Heart right ventricle (tissue), 16 donors: Measurements from ENCODE around the gene SLC39A11. TPM values are rescaled to one million over a fixed set of nuclear protein-coding genes. Genes with fewer than 3 reads are reported as not detected.

Experiments used
- ATAC-seq, 8 donors: fragments of 200-7000 bp; cut with Tn5 transposase; one replicate each; pipeline ENCODE4 v1.9.1; 2020; ENCODE audit warnings: mild to moderate bottlenecking in 8 of 8, moderate library complexity in 8 of 8, moderate number of reproducible peaks in 1 of 8
- DNase-seq, 2 donors: peaks; one replicate each; pipeline ENCODE4 v3.0.0-alpha.2; 2020
- H3K27ac ChIP-seq, 10 donors: fragments of 200-600 bp; sonication (generic) in 2 of 10; one replicate each; pipeline versions ENCODE4 v1.5.0 to v1.8.0; 2020 to 2022; ENCODE audit warnings: mild to moderate bottlenecking in 3 of 10
- H3K27me3 ChIP-seq, 7 donors: fragments of 200-600 bp; one replicate each; pipeline ENCODE4 v1.8.0; 2021 to 2022; ENCODE audit warnings: mild to moderate bottlenecking in 2 of 7
- H3K36me3 ChIP-seq, 9 donors: fragments of 200-600 bp; sonication (generic) in 1 of 9; one replicate each; pipeline versions ENCODE4 v1.5.0 to v1.8.0; 2020 to 2022; ENCODE audit warnings: mild to moderate bottlenecking in 2 of 9
- H3K4me1 ChIP-seq, 9 donors: fragments of 200-600 bp; sonication (generic) in 1 of 9; one replicate each; pipeline versions ENCODE4 v1.5.0 to v1.8.0; 2020 to 2022; ENCODE audit warnings: mild to moderate bottlenecking in 4 of 9
- H3K4me3 ChIP-seq, 10 donors: fragments of 200-600 bp; sonication (generic) in 2 of 10; one replicate each; pipeline versions ENCODE4 v1.5.0 to v1.8.0; 2020 to 2022; ENCODE audit warnings: mild to moderate bottlenecking in 7 of 10, moderate library complexity in 2 of 10
- H3K9me3 ChIP-seq, 11 donors: fragments of 200-600 bp in 10 of 11; sonication (generic) in 2 of 11; one replicate each; pipeline versions ENCODE4 v1.5.0 to v1.8.0; 2013 to 2022; ENCODE audit warnings: mild to moderate bottlenecking in 2 of 11, control low read depth in 1 of 11, moderate library complexity in 1 of 11
- CTCF ChIP-seq, 9 donors: fragments of 200-600 bp; sonication (generic) in 2 of 9; IDR thresholded peaks; one replicate each; pipeline versions ENCODE4 v1.5.0 to v1.8.0; 2021 to 2022; ENCODE audit warnings: antibody characterized with exemption in 9 of 9, mild to moderate bottlenecking in 5 of 9, moderate library complexity in 1 of 9
- WGBS, 2 donors: extraction: QIAGEN DNeasy Blood & Tissue Kit; methylation state at CpG; one replicate each; pipeline ENCODE4 v1.1.7; 2013; ENCODE audit warnings: inconsistent platforms in 1 of 2; 5-methylcytosine and 5-hydroxymethylcytosine counted together
- intact Hi-C, 10 donors: fragments of 100-400 bp; cut with DNase I; formaldehyde crosslinking; loops; one replicate each; pipeline versions ENCODE4 v1.11.1 to v1.14.2; 2022
- polyA plus RNA-seq, 2 donors: library from polyadenylated mRNA; stranded (reverse); fragments of 200-250 nt; gene quantifications; one replicate each; pipeline ENCODE4 v1.2.3, GENCODE V29; 2013
- total RNA-seq, 10 donors: library from RNA; stranded (reverse); fragmentation: NEBNext Ultra II Directional in 3 of 10; extraction: Animal tissue kit (Norgen Biotek cat#: 25700) in 3 of 10; gene quantifications; one replicate each; pipeline versions ENCODE4 v1.2.1 to v1.2.4, GENCODE V29; 2021 to 2023
- donor health status: Arrhythmogenic right ventricular cardiomyopathy.
- donor health status: ischemic (EF 13 %, LVEDD 7.1; RV severe dilation, severe dysfunction).
- donor health status: healthy with polysubstance abuse.
- donor health status: DM: no; HTN: yes; CAD: no.
- donor health status: DM: no; HTN: no; CAD: no.
- donor health status: ischemic (EF 25% LVEDD 6.9; RV normal size, moderate dysfunction).
- donor health status: ischemic (EF 25% LVEDD 5.7; RV mildly dilated, moderate dysfunction).
- donor health status: healthy.
- donor health status: DM: yes; HTN: yes; CAD: no.
- donor health status: Ischemic cardiomyopathy.
- donor health status: ischemic (EF 35%, LVEDD 5.7; RV mildly dilated, moderate dysfunction).
- donor health status: nonischemic (EF 11% LVEDD 7.7; RV severe dilation, severe dysfunction).
- donor health status: DM: yes; HTN: yes; CAD: no.
- donor health status: PGD.
- donor health status: ischemic (EF 29% LVEDD 5.4; RV normal size, mild dysfunction).
- donor health status: nonischemic (EF 23%, LVEDD 6.1; RV moderate dilation, normal function).

The SLC39A11 gene
- total and polyA plus RNA-seq, 12 donors: 2.4 to 11.3 (median 6.4) TPM

DNA sequence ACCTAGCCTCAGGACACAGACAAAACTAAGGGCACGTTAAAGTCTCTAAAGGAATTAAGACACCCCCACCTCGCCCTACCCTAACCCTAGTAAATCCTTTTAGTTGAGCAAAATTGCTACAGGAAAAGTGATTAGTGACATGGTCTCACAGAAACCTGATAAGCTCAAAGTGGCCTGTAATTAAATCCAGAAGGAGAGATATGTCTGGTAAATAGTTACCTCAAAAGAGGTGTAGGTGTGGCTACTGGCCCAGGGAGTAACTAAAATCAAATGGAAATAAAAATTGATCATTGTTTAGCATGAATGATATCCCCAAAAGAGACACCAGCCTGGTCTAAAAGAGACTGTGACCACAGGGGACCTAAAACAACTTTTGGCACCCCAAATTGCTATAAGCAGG lies 168.3 kb downstream of the SLC39A11 start:
- Histone ChIP-seq H3K27me3 (no peaks in the 10 kb centered on the region), H3K36me3 (peaks cover 0 to 3% (median 0%) of the 10 kb centered on the region in 9 donors), H3K27ac (no peak overlapping the region), H3K4me1 (no peaks in the 10 kb centered on the region), H3K4me3 (no peak overlapping the region), H3K9me3 (no peaks in the 10 kb centered on the region)
- DNase-seq (no peak), ATAC-seq (no peak)
- intact Hi-C loops: loop anchor here in 1 of 10 donors (10.0 kb wide), 1 partner anchor 189 kb away; no protein-coding TSS in a partner anchor
- no peak for TF ChIP-seq CTCF (IDR thresholded peaks at IDR 0.05)
- WGBS, 2 donors: 85 to 90% methylated on average over 2 of the region's 2 CpGs

DNA sequence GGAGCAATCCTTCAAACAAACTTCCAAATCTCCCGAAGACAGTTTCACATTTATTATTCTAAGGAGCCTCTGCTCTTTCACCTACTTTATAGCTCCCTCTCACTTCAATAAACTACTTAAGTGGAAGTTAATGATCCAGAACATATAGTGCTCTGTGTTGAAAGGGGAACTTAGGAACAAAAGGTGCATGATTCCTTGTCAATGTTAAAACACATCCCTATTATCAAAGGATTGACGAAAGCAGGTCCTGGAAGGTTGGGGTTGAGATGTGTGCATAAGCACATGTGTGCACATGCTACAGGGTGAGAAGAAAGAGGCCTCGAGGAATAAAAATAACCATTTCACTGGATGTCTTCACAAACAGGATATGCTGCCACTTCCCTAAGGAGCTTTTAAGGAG lies 170.3 kb downstream of the SLC39A11 start:
- H3K27me3 ChIP-seq: no peaks in the 10 kb centered on the region
- DNase-seq (no peak), ATAC-seq (no peak)
- no peaks in the 10 kb centered on the region for H3K4me1 ChIP-seq
- H3K27ac ChIP-seq: no peak overlapping the region
- no peak for TF ChIP-seq CTCF (IDR thresholded peaks at IDR 0.05)
- H3K9me3 ChIP-seq: no peaks in the 10 kb centered on the region
- intact Hi-C loops: loop anchor here in 1 of 10 donors (10.0 kb wide), 1 partner anchor 187 kb away; no protein-coding TSS in a partner anchor
- H3K4me3 ChIP-seq: no peak overlapping the region
- 73 to 82% methylated on average over 3 of the region's 3 CpGs for WGBS, 2 donors
- peaks cover 0 to 3% (median 0%) of the 10 kb centered on the region in 9 donors for H3K36me3 ChIP-seq

DNA sequence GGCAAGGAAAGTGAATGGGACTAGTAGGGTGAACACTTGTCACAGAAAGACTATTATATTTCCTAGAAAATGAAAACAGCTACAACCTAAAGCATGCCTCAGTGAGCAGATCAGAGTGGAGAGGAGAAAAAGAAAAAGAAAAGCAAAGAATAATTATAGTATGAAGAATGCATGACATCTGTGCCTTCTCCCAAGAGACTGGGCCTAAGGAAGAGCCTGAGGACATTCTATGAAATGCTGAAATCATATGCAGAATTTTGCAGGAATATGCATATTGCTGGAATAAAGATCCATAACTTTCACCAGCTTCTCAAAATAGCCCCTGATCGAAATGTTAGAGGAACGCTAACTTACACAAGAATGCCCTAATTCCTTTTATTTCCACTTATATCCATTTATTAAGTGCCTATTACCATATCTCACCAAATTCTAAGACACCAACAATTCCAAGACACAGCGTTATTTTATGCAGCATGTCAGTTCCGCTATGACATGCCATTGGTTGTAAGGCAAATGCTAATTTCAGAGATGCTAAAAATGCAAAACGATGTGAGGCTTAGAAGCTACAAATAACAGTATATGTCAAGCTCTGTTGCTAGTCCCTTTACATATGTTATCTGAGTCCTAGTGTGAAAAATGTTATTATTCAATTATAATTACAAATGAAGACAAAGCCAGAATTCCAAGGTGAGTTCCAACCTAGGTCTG lies 171.0 kb downstream of the SLC39A11 start:
- intact Hi-C loops: loop anchor here in 1 of 10 donors (10.0 kb wide), 1 partner anchor 187 kb away; no protein-coding TSS in a partner anchor
- DNase-seq (no peak), ATAC-seq (no peak)
- no peaks in the 10 kb centered on the region for H3K36me3 ChIP-seq
- WGBS, 2 donors: 92 to 93% methylated on average over 5 of the region's 5 CpGs
- H3K27me3 ChIP-seq: no peaks in the 10 kb centered on the region
- H3K27ac ChIP-seq: no peak overlapping the region
- H3K4me3 ChIP-seq: no peak overlapping the region
- no peaks in the 10 kb centered on the region for H3K4me1 ChIP-seq
- H3K9me3 ChIP-seq: no peaks in the 10 kb centered on the region
- TF ChIP-seq CTCF (IDR thresholded peaks at IDR 0.05): no peak

DNA sequence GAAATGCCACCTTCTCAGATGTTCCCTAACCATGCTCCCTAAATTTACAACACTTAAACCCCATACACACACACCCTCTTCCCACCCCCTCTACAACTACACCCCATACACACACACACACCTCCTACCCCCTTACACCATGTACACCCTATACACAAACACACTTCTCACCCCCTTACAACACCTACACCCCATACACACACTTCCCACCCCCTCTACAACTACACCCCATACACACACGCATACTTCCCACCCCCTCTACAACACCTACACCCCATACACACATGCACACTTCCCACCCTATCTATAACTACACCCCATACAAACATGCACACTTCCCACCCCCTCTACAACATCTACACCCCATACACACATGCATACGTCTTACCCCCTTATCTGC lies 172.0 kb downstream of the SLC39A11 start:
- H3K27ac ChIP-seq: no peak overlapping the region
- no peaks in the 10 kb centered on the region for H3K9me3 ChIP-seq
- 92 to 97% methylated on average over 2 of the region's 2 CpGs for WGBS, 2 donors
- ATAC-seq (no peak), DNase-seq (no peak)
- H3K4me3 ChIP-seq: no peak overlapping the region
- H3K36me3 ChIP-seq: no peaks in the 10 kb centered on the region
- no peaks in the 10 kb centered on the region for H3K27me3 ChIP-seq
- no peak for TF ChIP-seq CTCF (IDR thresholded peaks at IDR 0.05)
- intact Hi-C loops: loop anchor here in 1 of 10 donors (10.0 kb wide), 1 partner anchor 186 kb away; no protein-coding TSS in a partner anchor
- no peaks in the 10 kb centered on the region for H3K4me1 ChIP-seq
